HepG2 (cell line): Measurements from ENCODE around the gene SPECC1L. TPM values are rescaled to one million over a fixed set of nuclear protein-coding genes. Genes with fewer than 3 reads are reported as not detected.

Source experiments
- ATAC-seq: fragments of 200-7000 bp; cut with Tn5 transposase; 3 replicates; pipeline ENCODE4 v1.9.1; 2020; ENCODE audit warnings: mild to moderate bottlenecking, moderate library complexity
- BruUV-seq: library from RNA; stranded (reverse); fragments of 400-500 nt; replicated peaks from 2 replicates; lab custom pipeline; 2021; lab: Mats Ljungman, UMichigan
- CTCF ChIA-PET: fragments of 300-600 bp; formaldehyde crosslinking; extraction: SDS; loops from one replicate; lab custom pipeline; 2021; ENCODE audit warnings: low total read pairs, inconsistent platforms, low intra/inter-chr PET ratio; lab: Yijun Ruan, JAX
- POLR2A ChIA-PET: fragments of 350-600 bp; sonication (Branson Sonifier 250); formaldehyde crosslinking; loops from one replicate; lab custom pipeline; 2020; ENCODE audit warnings: antibody characterized with exemption, inconsistent platforms; lab: Yijun Ruan, JAX
- DNase-seq: peaks from one replicate; pipeline ENCODE4 v3.0.0-alpha.2; 2015; ENCODE audit warnings: low spot score
- FAIRE-seq: peaks from 3 replicates; lab custom pipeline; 2011; peaks lifted over from hg19 to GRCh38; lab: Jason Lieb, UNC
- H2AFZ ChIP-seq: one replicate; pipeline ENCODE4 v1.6.1; 2011; ENCODE audit warnings: low read length, inconsistent platforms
- H3K27ac ChIP-seq: fragments of 300-600 bp; 3 replicates; pipeline ENCODE4 v1.8.0; 2011; ENCODE audit warnings: mixed run types, mild to moderate bottlenecking, mixed read lengths, low read length, inconsistent platforms; ENCODE audit not compliant: insufficient read depth; ENCODE audit errors: extremely low read length
- H3K27me3 ChIP-seq, 2 experiments: fragments of 200-600 bp in 1 of 2; 2 replicates in 1 of 2; 3 replicates in 1 of 2; pipeline versions ENCODE4 v1.6.0 to v1.8.0; 2011; ENCODE audit warnings: low read length in 2 of 2, mild to moderate bottlenecking in 2 of 2, moderate library complexity in 2 of 2, inconsistent platforms in 1 of 2; ENCODE audit not compliant: insufficient read depth in 2 of 2, control insufficient read depth in 1 of 2
- H3K36me3 ChIP-seq, 2 experiments: fragments of 200-600 bp in 1 of 2; replicated peaks in 1 of 2; 2 replicates in 1 of 2; 3 replicates in 1 of 2; pipeline versions ENCODE4 v1.5.1 to v1.8.0; 2011; ENCODE audit warnings: low read length in 2 of 2, inconsistent platforms in 1 of 2; ENCODE audit not compliant: insufficient read depth in 2 of 2, control insufficient read depth in 1 of 2
- H3K4me1 ChIP-seq: 2 replicates; pipeline ENCODE4 v1.5.1; 2012; ENCODE audit warnings: low read length, inconsistent platforms; ENCODE audit not compliant: insufficient read depth
- H3K4me2 ChIP-seq: 2 replicates; pipeline ENCODE4 v1.6.0; 2011; ENCODE audit warnings: low read depth, low read length, inconsistent platforms
- H3K4me3 ChIP-seq, 3 experiments: fragments of 200-600 bp in 1 of 3; sonication (generic), shearing (Covaris generic) in 1 of 3; replicated peaks in 1 of 3; 2 replicates each; pipeline ENCODE4 v1.5.1; 2011 to 2016; ENCODE audit warnings: low read length in 3 of 3, inconsistent platforms in 2 of 3, low read depth in 2 of 3, mild to moderate bottlenecking in 2 of 3, control low read depth in 1 of 3, mixed read lengths in 1 of 3; ENCODE audit not compliant: insufficient read depth in 1 of 3
- H3K79me2 ChIP-seq: one replicate; pipeline ENCODE4 v1.6.1; 2011; ENCODE audit warnings: low read length, inconsistent platforms; ENCODE audit not compliant: insufficient read depth
- H3K9ac ChIP-seq: 2 replicates; pipeline ENCODE4 v1.6.0; 2011; ENCODE audit warnings: mild to moderate bottlenecking, low read depth, low read length, inconsistent platforms; ENCODE audit not compliant: insufficient read depth
- H3K9me3 ChIP-seq: 2 replicates; pipeline ENCODE4 v1.5.1; 2012; ENCODE audit warnings: mild to moderate bottlenecking, low read length
- H4K20me1 ChIP-seq: 2 replicates; pipeline ENCODE4 v1.6.0; 2011; ENCODE audit warnings: inconsistent platforms, mild to moderate bottlenecking, low read length, moderate library complexity; ENCODE audit not compliant: insufficient read depth
- AGO2 ChIP-seq: fragments of 200-400 bp; formaldehyde crosslinking; optimal IDR thresholded peaks from 2 replicates; pipeline ENCODE3; 2017; ENCODE audit warnings: mild to moderate bottlenecking, low read depth, low read length, moderate library complexity
- KMT2A ChIP-seq: sonication (generic); formaldehyde crosslinking; IDR thresholded peaks from 2 replicates; pipeline ENCODE4 v1.4.0; 2020; ENCODE audit warnings: missing genetic modification reagents
- NAIF1 ChIP-seq: sonication (generic); formaldehyde crosslinking; IDR thresholded peaks from 2 replicates; pipeline ENCODE4 v1.5.0; 2020; ENCODE audit warnings: mild to moderate bottlenecking, missing genetic modification reagents, borderline replicate concordance
- NFIC ChIP-seq: IDR thresholded peaks from 2 replicates; pipeline ENCODE4 v1.6.1; 2012; ENCODE audit warnings: mild to moderate bottlenecking, low read length, inconsistent platforms
- NRL ChIP-seq: sonication (generic); formaldehyde crosslinking; IDR thresholded peaks from 2 replicates; pipeline ENCODE4 v1.5.0; 2020; ENCODE audit warnings: missing genetic modification reagents, mild to moderate bottlenecking, moderate library complexity, borderline replicate concordance
- PHF20 ChIP-seq: sonication (generic); formaldehyde crosslinking; IDR thresholded peaks from 2 replicates; pipeline ENCODE4 v1.5.0; 2020; ENCODE audit warnings: mild to moderate bottlenecking, missing genetic modification reagents
- SRSF9 ChIP-seq: fragments of 200-400 bp; formaldehyde crosslinking; IDR thresholded peaks from 2 replicates; pipeline ENCODE4 v1.6.1; 2018; ENCODE audit warnings: borderline replicate concordance, mild to moderate bottlenecking, low read depth, low read length; ENCODE audit not compliant: insufficient read depth, poor library complexity, severe bottlenecking
- ZBTB21 ChIP-seq: sonication (generic); formaldehyde crosslinking; IDR thresholded peaks from 2 replicates; pipeline ENCODE4 v1.4.0; 2020; ENCODE audit warnings: missing genetic modification reagents
- ZBTB44 ChIP-seq: sonication (generic); formaldehyde crosslinking; IDR thresholded peaks from 2 replicates; pipeline ENCODE4 v1.4.0; 2020; ENCODE audit warnings: missing genetic modification reagents
- ZC3H4 ChIP-seq: sonication (generic); formaldehyde crosslinking; IDR thresholded peaks from 2 replicates; pipeline ENCODE4 v1.4.0; 2020; ENCODE audit warnings: missing genetic modification reagents, borderline replicate concordance
- ZNF160 ChIP-seq: sonication (generic); formaldehyde crosslinking; IDR thresholded peaks from 2 replicates; pipeline ENCODE4 v1.8.0; 2022; ENCODE audit warnings: mild to moderate bottlenecking, inconsistent platforms, missing genetic modification reagents
- ZNF274 ChIP-seq: sonication (generic); formaldehyde crosslinking; IDR thresholded peaks from 2 replicates; pipeline ENCODE4 v1.5.1; 2020; ENCODE audit warnings: mild to moderate bottlenecking, missing genetic modification reagents
- ZNF790 ChIP-seq: sonication (generic); formaldehyde crosslinking; IDR thresholded peaks from 2 replicates; pipeline ENCODE4 v1.8.0; 2022; ENCODE audit warnings: missing genetic modification reagents, mild to moderate bottlenecking, borderline replicate concordance
- WGBS: methylation state at CpG from one replicate; pipeline ENCODE4 v1.1.6; 2017; ENCODE audit warnings: low lambda C conversion rate; 5-methylcytosine and 5-hydroxymethylcytosine counted together
- in situ Hi-C: cut with HindIII; loops from 2 replicates; pipeline ENCODE4 v1.10.0; 2017; ENCODE audit warnings: low pct_unique_long_range_greater_than_20kb; ENCODE audit not compliant: extremely low pct_ligation_motif_present
- intact Hi-C: fragments of 100-400 bp; cut with micrococcal nuclease; formaldehyde crosslinking; loops from one replicate; pipeline ENCODE4 v1.10.0; 2022; ENCODE audit not compliant: unreplicated experiment
- polyA plus RNA-seq, 8 experiments: library from polyadenylated mRNA; depleted of rRNA in 3 of 8; stranded (reverse) in 7 of 8; unstranded in 1 of 8; fragments of >200 nt; fragmentation: Illumina TruSeq in 4 of 8; extraction: Trizol in 4 of 8; gene quantifications; 2 replicates each; pipeline versions ENCODE4 v1.2.1 to v1.2.3, GENCODE V29; 2011 to 2016; ENCODE audit warnings: low read depth in 4 of 8, missing spikeins in 1 of 8, mixed read lengths in 1 of 8; ENCODE audit not compliant: insufficient read depth in 1 of 8
- total RNA-seq, 5 experiments: library from RNA; depleted of rRNA; stranded (reverse); fragments of >200 nt; fragmentation: Illumina TruSeq; extraction: Trizol; gene quantifications; 2 replicates each; pipeline ENCODE4 v1.2.3, GENCODE V29; 2016; ENCODE audit warnings: low read depth in 1 of 5

SPECC1L gene
- total and polyA plus RNA-seq, 2 of the 13 experiments (the other 11 are each of a cell fraction or from before 2014, with no cell fraction given): 14.1 to 30.3 TPM

GRCh38 chr22:24406322-24407277, 136.0 kb downstream of the SPECC1L start:
- no peak for FAIRE-seq
- WGBS: 95% methylated on average over 16 of the region's 19 CpGs
- POLR2A ChIA-PET: interaction anchor here (0.8 kb wide), 1 partner anchor 135 kb away, joined by 3 read pairs; no protein-coding TSS in a partner anchor
- Histone ChIP-seq H3K79me2 (no peaks in the 10 kb centered on the region), H3K9ac (no peak overlapping the region), H3K27me3 (no peaks in the 10 kb centered on the region), H3K36me3 (peaks cover 16 to 54% of the 10 kb centered on the region in 2 experiments), H3K4me3 (no peak overlapping the region), H3K27ac (no peak overlapping the region), H3K9me3 (no peaks in the 10 kb centered on the region), H3K4me1 (no peaks in the 10 kb centered on the region), H2AFZ (no peak overlapping the region), H3K4me2 (no peak overlapping the region), H4K20me1 (no peaks in the 10 kb centered on the region)
- BruUV-seq: no TSS peak
- DNase-seq: no peak
- in situ Hi-C loops: no loop called here
- no peak for TF ChIP-seq ZNF790 (CRISPR knock-in tag)
- no peak for TF ChIP-seq KMT2A (CRISPR knock-in tag)
- TF ChIP-seq AGO2: peak; percentile 23
- ATAC-seq: no peak
- CTCF ChIA-PET: no interaction called here
- intact Hi-C loops: no loop called here

GRCh38 chr22:24407278-24407665, 136.6 kb downstream of the SPECC1L start:
- Histone ChIP-seq H3K4me3 (no peak overlapping the region), H3K4me2 (no peak overlapping the region), H3K9ac (no peak overlapping the region), H3K27me3 (no peaks in the 10 kb centered on the region), H3K27ac (no peak overlapping the region), H3K4me1 (no peaks in the 10 kb centered on the region), H4K20me1 (no peaks in the 10 kb centered on the region), H3K9me3 (no peaks in the 10 kb centered on the region), H2AFZ (no peak overlapping the region), H3K36me3 (peaks cover 16 to 56% of the 10 kb centered on the region in 2 experiments), H3K79me2 (no peaks in the 10 kb centered on the region)
- DNase-seq: no peak
- ChIA-PET POLR2A (no interaction called here), CTCF (no interaction called here)
- no TSS peak for BruUV-seq
- no peak for ATAC-seq
- no peak for FAIRE-seq
- TF ChIP-seq ZBTB44 (CRISPR knock-in tag) (no peak), ZC3H4 (CRISPR knock-in tag) (no peak), ZBTB21 (no peak), ZNF274 (CRISPR knock-in tag) (no peak), PHF20 (CRISPR knock-in tag) (no peak), SRSF9 (no peak), NRL (CRISPR knock-in tag) (no peak), ZNF160 (no peak), NFIC (no peak), NAIF1 (CRISPR knock-in tag) (no peak)
- intact Hi-C loops: no loop called here
- WGBS: 90% methylated on average over 11 of the region's 15 CpGs
- in situ Hi-C loops: no loop called here
